ENCODE data around the gene ARHGAP10.
A peak's percentile ranks its signal among the peaks of the same experiment; 100 is the strongest.

ARHGAP10 gene

DNA sequence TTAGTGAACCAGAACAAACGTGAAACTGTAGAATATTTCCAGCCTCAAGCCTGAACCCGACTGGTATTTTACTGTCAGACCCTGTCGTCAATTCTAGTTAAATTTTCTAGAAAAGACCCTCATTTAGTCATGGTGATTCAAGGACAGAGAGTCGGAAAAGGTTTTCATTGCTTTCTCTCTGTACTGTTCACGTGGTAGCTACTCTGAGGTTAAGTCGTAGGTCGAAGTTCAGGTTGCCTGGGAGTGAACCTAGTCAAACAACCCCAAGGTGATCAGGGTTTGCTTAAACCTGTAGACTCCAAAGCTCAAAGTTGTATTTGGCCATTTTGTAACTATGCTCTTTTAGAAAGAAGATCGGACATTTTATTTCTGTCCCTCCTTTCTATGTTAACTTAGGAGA lies 283.6 kb downstream of the ARHGAP10 start:
- Mint-ChIP-seq H3K4me1 (no peaks in the 10 kb centered on the region), H3K36me3 (no peaks in the 10 kb centered on the region)
- CTCF ChIA-PET: no interaction called here

GRCh38 chr4:148016063-148016637 lies 284.3 kb downstream of the ARHGAP10 start:
- no peaks in the 10 kb centered on the region for H3K36me3 Mint-ChIP-seq
- no peaks in the 10 kb centered on the region for H3K27me3 Mint-ChIP-seq
- no peaks in the 10 kb centered on the region for H3K9me3 Mint-ChIP-seq
- H3K4me3 Mint-ChIP-seq: no peak overlapping the region
- no peak overlapping the region for H3K27ac Mint-ChIP-seq
- CTCF ChIA-PET: no interaction called here
- H3K4me1 Mint-ChIP-seq: no peaks in the 10 kb centered on the region
- no peak for DNase-seq

More for the DNA sequence above, 283.6 kb downstream of the ARHGAP10 start:
- no peak overlapping the region for H3K27ac Mint-ChIP-seq
- H3K9me3 Mint-ChIP-seq: no peaks in the 10 kb centered on the region
- H3K4me3 Mint-ChIP-seq: no peak overlapping the region
- no peaks in the 10 kb centered on the region for H3K27me3 Mint-ChIP-seq
- no peak for DNase-seq

DNA sequence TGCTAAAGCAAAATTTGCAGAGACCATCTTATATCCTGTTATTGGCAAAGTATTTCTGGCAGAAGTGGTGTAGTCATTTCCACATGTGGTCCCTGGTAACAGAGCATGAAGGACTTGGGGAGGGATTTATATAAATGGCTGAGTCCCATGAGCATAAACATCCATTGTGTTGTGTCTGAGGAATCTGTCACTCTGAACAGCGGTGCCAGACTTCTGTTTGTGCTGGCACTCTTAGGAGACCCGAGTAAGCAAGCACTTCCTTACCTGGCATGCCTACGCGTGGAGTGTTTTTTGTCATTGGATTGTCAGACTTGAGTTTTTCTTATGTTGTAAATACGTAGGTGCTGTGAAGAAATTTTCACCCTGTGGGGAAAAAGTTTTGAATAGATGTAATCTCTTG lies 285.9 kb downstream of the ARHGAP10 start:
- CTCF ChIA-PET: no interaction called here
- Mint-ChIP-seq H3K4me1 (no peaks in the 10 kb centered on the region), H3K27me3 (no peaks in the 10 kb centered on the region), H3K4me3 (no peak overlapping the region), H3K9me3 (no peaks in the 10 kb centered on the region), H3K36me3 (no peaks in the 10 kb centered on the region), H3K27ac (no peak overlapping the region)
- no peak for DNase-seq

- Mint-ChIP-seq H3K27ac (no peak overlapping the region), H3K9me3 (no peaks in the 10 kb centered on the region)
- DNase-seq: no peak
These were observed 289.8 kb downstream of the ARHGAP10 start for GRCh38 chr4:148021686-148022085.

GRCh38 chr4:148022975-148023374 lies 291.1 kb downstream of the ARHGAP10 start:
- CTCF ChIA-PET: no interaction called here

More at GRCh38 chr4:148021686-148022085, 289.8 kb downstream of the ARHGAP10 start:
- Mint-ChIP-seq H3K4me3 (no peak overlapping the region), H3K36me3 (no peaks in the 10 kb centered on the region), H3K27me3 (no peaks in the 10 kb centered on the region), H3K4me1 (no peaks in the 10 kb centered on the region)
- CTCF ChIA-PET: no interaction called here

DNA sequence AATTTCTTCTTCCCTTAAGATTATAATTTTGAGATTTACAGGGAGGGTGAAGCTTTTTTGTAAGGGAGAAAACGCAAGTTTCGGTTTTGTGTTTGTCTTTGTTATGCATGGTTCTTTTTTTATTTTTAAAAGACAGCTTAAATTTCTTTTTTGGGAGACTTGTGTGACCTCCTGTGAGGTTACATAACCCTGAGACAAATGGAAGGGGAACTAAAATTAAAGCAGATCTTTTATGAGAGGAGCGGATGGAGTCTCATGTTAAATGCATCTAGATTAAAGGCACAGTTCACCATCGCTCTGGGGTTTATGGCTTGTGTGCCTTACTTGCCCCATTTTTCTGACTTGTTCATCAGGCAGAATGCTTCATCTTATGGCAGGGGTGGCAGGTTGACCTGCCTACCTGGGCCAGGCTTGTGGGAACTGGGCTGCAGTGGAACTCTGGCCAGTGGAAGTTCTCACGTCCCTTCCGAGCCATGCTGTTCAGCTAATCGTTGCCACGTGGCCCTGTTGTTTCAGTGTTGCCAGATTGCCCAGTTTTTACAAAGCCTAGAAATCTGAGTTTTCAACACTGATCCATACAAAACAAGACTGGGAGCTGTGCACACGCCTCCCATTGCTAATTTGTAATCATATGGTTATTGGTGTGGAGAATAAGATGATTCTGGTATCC lies 291.8 kb downstream of the ARHGAP10 start:
- H3K4me3 Mint-ChIP-seq: no peak overlapping the region
- H3K36me3 Mint-ChIP-seq: peaks cover 1% of the 10 kb centered on the region
- no peaks in the 10 kb centered on the region for H3K4me1 Mint-ChIP-seq
- DNase-seq: no peak
- CTCF ChIA-PET: no interaction called here
- peaks cover 4% of the 10 kb centered on the region for H3K9me3 Mint-ChIP-seq
- H3K27me3 Mint-ChIP-seq: no peaks in the 10 kb centered on the region
- no peak overlapping the region for H3K27ac Mint-ChIP-seq

More at GRCh38 chr4:148022975-148023374, 291.1 kb downstream of the ARHGAP10 start:
- Mint-ChIP-seq H3K36me3 (no peaks in the 10 kb centered on the region), H3K9me3 (peaks cover under 1% of the 10 kb centered on the region), H3K4me3 (no peak overlapping the region), H3K4me1 (no peaks in the 10 kb centered on the region), H3K27ac (no peak overlapping the region), H3K27me3 (no peaks in the 10 kb centered on the region)
- no peak for DNase-seq

GRCh38 chr4:148025981-148026380 lies 294.1 kb downstream of the ARHGAP10 start:
- H3K4me3 Mint-ChIP-seq: no peak overlapping the region
- H3K27me3 Mint-ChIP-seq: no peaks in the 10 kb centered on the region
- no peak for DNase-seq
- H3K36me3 Mint-ChIP-seq: peaks cover 1% of the 10 kb centered on the region
- CTCF ChIA-PET: no interaction called here
- no peaks in the 10 kb centered on the region for H3K4me1 Mint-ChIP-seq
- H3K9me3 Mint-ChIP-seq: peaks cover 9% of the 10 kb centered on the region
- H3K27ac Mint-ChIP-seq: no peak overlapping the region

DNA sequence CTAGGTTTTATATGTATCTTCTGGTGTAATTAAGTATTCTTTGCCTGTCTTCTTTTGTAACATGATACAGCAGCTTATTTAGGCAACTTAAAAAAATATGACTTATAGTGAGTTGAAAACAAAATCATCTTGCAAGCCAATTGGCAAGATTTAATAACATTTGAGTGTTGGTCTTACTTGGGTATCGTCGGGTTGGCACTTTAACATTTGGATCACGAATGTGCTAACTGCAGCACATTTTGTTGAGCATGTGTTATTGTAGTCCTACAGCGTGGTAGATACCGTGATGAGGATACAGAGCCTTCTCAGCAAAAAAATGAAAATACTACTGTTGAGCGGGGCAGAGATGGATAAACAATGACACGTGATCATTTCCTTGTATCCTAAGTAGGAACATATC lies 295.3 kb downstream of the ARHGAP10 start:
- CTCF ChIA-PET: no interaction called here
- DNase-seq: no peak
- H3K4me3 Mint-ChIP-seq: no peak overlapping the region
- peaks cover 1% of the 10 kb centered on the region for H3K36me3 Mint-ChIP-seq
- H3K27me3 Mint-ChIP-seq: no peaks in the 10 kb centered on the region
- H3K9me3 Mint-ChIP-seq: peaks cover 9% of the 10 kb centered on the region
- H3K4me1 Mint-ChIP-seq: no peaks in the 10 kb centered on the region
- H3K27ac Mint-ChIP-seq: no peak overlapping the region

DNA sequence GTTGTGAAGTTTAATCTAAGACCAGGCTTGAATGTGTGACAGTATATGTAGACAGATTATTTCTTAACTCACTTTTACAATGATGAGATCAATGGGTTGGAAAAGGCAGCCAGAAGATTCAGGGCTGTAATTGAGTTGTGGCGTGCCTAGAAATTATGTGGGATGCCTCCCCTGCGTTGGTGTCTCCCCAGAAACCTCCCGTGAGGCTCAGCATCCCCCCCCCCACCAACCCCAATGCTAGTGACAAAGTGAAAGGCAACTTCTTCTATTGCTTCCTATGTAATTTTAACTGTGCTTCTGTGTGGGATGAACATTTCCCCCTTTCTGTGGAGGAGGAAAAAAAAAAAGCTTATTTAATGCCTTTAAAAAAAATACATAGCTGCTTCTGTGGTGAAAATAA lies 297.9 kb downstream of the ARHGAP10 start:
- Mint-ChIP-seq H3K27me3 (no peaks in the 10 kb centered on the region), H3K4me1 (no peaks in the 10 kb centered on the region)
- CTCF ChIA-PET: no interaction called here

DNA sequence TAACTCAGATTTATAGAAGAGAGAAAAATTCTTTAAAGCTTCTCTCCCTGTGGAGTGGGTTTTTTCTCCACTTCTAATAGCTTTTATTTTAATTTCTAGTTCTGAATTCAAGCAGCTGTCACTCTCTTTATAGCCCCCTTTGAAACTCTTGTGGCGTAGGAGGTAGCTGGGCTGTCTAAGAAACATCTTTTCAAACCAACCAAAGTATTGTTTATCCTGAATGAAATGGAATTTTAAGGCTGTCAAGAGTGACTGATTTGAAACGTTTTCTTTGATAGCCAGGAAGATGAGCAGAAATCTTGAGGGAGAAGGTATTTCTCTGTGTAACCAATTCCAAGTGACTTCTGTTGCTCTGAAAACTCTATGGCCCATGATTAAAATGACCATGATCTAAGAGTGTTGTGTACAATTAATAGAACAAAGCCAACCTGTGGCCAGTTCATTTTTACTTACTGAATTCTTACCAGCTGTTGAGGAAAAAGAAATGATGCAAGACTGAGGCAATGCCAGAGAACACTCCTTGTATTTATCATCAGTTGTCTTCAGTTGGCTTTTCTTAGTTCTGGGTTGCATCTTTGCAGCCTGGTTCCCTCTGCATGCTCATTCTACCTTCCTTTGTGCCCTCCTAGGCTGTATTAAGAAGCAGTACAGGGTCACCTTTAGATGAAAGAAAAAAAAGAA lies 298.4 kb downstream of the ARHGAP10 start:
- DNase-seq: no peak
- Mint-ChIP-seq H3K9me3 (peaks cover 9% of the 10 kb centered on the region), H3K4me3 (no peak overlapping the region), H3K36me3 (peaks cover 1% of the 10 kb centered on the region), H3K27ac (no peak overlapping the region), H3K27me3 (no peaks in the 10 kb centered on the region), H3K4me1 (no peaks in the 10 kb centered on the region)
- CTCF ChIA-PET: no interaction called here

More for the DNA sequence above, 297.9 kb downstream of the ARHGAP10 start:
- H3K9me3 Mint-ChIP-seq: peaks cover 9% of the 10 kb centered on the region
- H3K36me3 Mint-ChIP-seq: peaks cover 1% of the 10 kb centered on the region
- no peak overlapping the region for H3K27ac Mint-ChIP-seq
- no peak for DNase-seq
- H3K4me3 Mint-ChIP-seq: no peak overlapping the region

DNA sequence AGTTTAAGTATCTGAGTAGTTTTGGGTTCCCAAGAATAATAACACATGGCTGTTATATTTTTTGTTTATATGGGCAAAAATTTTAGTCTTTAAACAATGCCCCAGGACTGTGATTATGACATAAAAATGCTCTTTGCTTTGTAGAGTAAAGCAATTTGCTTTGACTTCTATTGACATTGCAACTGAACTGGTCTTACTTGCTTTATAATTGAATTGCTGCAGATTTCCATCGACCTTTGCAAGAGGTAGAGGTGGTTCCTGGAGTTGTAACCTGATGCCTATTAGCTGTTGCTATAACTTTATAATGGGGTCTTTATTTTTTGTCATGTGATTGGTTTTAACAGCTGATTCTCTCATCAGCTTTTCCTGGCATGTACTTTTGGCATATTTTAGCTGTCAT lies 302.9 kb downstream of the ARHGAP10 start:
- H3K27me3 Mint-ChIP-seq: no peaks in the 10 kb centered on the region
- H3K9me3 Mint-ChIP-seq: peaks cover 4% of the 10 kb centered on the region
- no peaks in the 10 kb centered on the region for H3K36me3 Mint-ChIP-seq
- H3K4me1 Mint-ChIP-seq: no peaks in the 10 kb centered on the region
- no peak overlapping the region for H3K27ac Mint-ChIP-seq
- H3K4me3 Mint-ChIP-seq: no peak overlapping the region
- DNase-seq: no peak
- CTCF ChIA-PET: no interaction called here

DNA sequence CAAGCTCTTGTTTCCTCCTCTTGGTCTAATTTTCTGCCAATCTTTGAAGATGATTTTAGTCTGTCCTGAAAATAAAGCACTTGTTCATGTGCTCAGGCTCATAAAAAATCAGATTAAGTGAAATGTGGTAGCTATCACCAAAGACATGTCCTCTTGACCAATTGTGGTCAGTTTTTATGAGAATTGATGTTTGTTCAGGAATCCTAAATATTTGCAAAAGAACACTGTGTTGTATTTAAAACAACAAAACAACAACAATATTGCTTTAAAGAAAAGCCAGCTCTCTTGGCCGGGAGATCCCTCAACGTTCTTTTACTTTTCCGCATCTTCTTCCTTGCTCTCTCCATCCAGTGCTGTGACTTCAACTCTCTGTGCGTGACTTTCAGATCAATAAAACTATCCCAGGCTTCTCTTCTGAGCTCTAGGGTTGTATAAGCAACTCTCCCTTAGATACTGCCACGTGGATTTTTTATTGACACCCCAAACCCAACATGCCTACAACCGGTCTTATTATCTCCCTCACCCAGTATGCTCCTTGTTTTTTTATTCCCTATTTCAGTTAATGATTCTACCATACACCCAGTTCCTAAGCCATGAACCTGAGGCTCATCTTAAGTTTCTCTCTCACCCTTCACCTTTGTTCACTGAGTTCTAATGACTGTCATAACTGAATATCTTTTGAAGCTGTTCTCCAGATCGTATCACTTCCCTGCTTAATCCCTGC lies 309.9 kb downstream of the ARHGAP10 start:
- DNase-seq: no peak
- no peaks in the 10 kb centered on the region for H3K27me3 Mint-ChIP-seq
- H3K4me1 Mint-ChIP-seq: peaks cover 17% of the 10 kb centered on the region
- H3K36me3 Mint-ChIP-seq: peaks cover under 1% of the 10 kb centered on the region
- no peak overlapping the region for H3K27ac Mint-ChIP-seq
- CTCF ChIA-PET: no interaction called here
- no peaks in the 10 kb centered on the region for H3K9me3 Mint-ChIP-seq
- no peak overlapping the region for H3K4me3 Mint-ChIP-seq

DNA sequence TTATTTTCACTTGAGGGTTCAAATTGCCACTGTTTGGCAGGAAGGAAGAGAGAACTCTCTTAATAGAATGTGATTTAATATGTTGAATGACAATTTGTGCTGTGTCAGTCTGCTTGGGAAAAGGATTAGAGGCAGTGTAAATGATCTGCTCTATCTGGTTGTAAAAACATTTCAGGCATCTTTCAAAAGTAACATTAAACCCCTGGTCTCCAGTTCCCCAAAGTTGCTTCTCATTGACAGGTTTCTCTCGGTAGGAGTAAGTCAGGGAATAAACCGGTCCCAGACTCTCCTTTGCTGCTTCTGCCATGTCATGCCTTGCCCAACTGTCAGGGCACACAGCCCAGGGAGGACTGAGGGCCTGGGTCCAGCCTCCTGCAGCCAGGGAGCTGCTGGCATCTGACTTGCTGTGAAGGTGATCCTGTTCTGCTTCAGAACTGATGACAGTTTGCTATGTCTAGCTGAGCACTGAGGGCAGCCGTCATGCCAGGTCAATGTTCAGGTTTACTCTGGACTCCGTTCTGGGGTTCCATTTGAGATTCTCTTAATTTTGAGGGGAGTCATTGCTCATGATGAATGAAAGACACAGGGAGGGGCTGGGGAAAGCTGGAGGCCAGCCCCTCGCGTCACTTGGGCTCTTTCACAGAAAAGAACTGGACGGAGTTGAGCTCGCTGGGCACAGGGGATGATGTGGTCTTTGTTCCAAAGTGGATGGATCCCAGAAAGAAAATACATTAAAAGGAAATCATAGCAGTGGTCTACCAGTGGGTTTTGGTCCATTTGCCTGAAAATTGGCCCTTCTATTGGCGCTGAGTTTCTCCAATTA lies 312.4 kb downstream of the ARHGAP10 start:
- H3K27ac Mint-ChIP-seq: no peak overlapping the region
- no peak overlapping the region for H3K4me3 Mint-ChIP-seq
- CTCF ChIA-PET: no interaction called here
- peaks cover 21% of the 10 kb centered on the region for H3K4me1 Mint-ChIP-seq
- DNase-seq: no peak
- no peaks in the 10 kb centered on the region for H3K27me3 Mint-ChIP-seq
- H3K36me3 Mint-ChIP-seq: peaks cover 14% of the 10 kb centered on the region
- H3K9me3 Mint-ChIP-seq: peaks cover 3% of the 10 kb centered on the region

- H3K4me1 Mint-ChIP-seq: peaks cover 21% of the 10 kb centered on the region
- peaks cover 16% of the 10 kb centered on the region for H3K36me3 Mint-ChIP-seq
- no peaks in the 10 kb centered on the region for H3K27me3 Mint-ChIP-seq
- H3K4me3 Mint-ChIP-seq: no peak overlapping the region
- H3K27ac Mint-ChIP-seq: no peak overlapping the region
- CTCF ChIA-PET: no interaction called here
- peak; percentile 39 for DNase-seq
- H3K9me3 Mint-ChIP-seq: peaks cover 3% of the 10 kb centered on the region
These were observed 313.0 kb downstream of the ARHGAP10 start for GRCh38 chr4:148044912-148045352.
